Type B pancreatic cell (in vitro differentiated cells): ENCODE measurements around the gene PTX3. TPM values are rescaled to one million over a fixed set of nuclear protein-coding genes. Genes with fewer than 3 reads are reported as not detected.

ENCODE experiments used
- DNase-seq: peaks from one replicate; pipeline ENCODE4 v3.0.0; 2021; ENCODE audit warnings: mixed read lengths; ENCODE audit not compliant: unreplicated experiment; ENCODE audit errors: extremely low spot score
- H3K27ac Mint-ChIP-seq: 2 replicates; pipeline ENCODE4 v1.8.0; 2021; ENCODE audit warnings: mild to moderate bottlenecking, mixed read lengths
- H3K27me3 Mint-ChIP-seq: 2 replicates; pipeline ENCODE4 v1.8.0; 2021; ENCODE audit warnings: mixed read lengths
- H3K36me3 Mint-ChIP-seq: 2 replicates; pipeline ENCODE4 v1.8.0; 2021; ENCODE audit warnings: mixed read lengths
- H3K4me1 Mint-ChIP-seq: one replicate; pipeline ENCODE4 v1.8.0; 2021; ENCODE audit warnings: mixed read lengths; ENCODE audit not compliant: unreplicated experiment
- H3K4me3 Mint-ChIP-seq: 2 replicates; pipeline ENCODE4 v1.8.0; 2021; ENCODE audit warnings: mild to moderate bottlenecking, mixed read lengths
- H3K9me3 Mint-ChIP-seq: 2 replicates; pipeline ENCODE4 v1.8.0; 2021; ENCODE audit warnings: mixed read lengths
- total RNA-seq: library from RNA; stranded (reverse); gene quantifications from 2 replicates; pipeline ENCODE4 v1.2.1, GENCODE V29; 2021; ENCODE audit warnings: low replicate concordance
- TF ChIP-seq, protein P1 (sequence below): fragments of 200-600 bp; sonication (generic); conservative IDR thresholded peaks from 2 replicates; pipeline ENCODE4 v1.5.0; 2021; ENCODE audit warnings: antibody characterized with exemption, mild to moderate bottlenecking

Gene PTX3
- total RNA-seq, 1 donor from 2014 or later = 42.2 TPM

DNA sequence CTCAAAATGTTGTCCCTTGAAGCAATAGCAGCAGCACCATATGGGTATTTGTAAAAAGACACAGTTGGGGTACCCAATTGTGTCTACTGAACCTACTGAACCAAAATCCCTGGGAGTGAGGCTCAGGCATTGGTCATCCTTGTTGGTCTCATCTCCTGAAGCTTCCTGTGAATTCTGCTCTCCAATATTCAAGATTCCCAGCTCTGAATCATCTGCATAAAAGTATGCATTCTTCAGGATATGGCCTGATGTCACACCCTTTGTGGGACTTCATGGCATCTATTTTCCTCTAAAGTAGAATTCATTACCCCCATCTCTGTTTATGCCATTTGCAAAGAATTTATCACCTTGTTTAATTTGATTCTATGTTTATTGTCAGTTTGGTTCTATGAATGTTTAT, 13.3 kb upstream of the PTX3 start:
- Mint-ChIP-seq H3K36me3 (peaks cover 4% of the 10 kb centered on the region), H3K27me3 (no peaks in the 10 kb centered on the region), H3K9me3 (peaks cover 6% of the 10 kb centered on the region), H3K4me3 (no peak overlapping the region), H3K4me1 (no peaks in the 10 kb centered on the region), H3K27ac (no peak overlapping the region)
- TF ChIP-seq, protein P1, sequence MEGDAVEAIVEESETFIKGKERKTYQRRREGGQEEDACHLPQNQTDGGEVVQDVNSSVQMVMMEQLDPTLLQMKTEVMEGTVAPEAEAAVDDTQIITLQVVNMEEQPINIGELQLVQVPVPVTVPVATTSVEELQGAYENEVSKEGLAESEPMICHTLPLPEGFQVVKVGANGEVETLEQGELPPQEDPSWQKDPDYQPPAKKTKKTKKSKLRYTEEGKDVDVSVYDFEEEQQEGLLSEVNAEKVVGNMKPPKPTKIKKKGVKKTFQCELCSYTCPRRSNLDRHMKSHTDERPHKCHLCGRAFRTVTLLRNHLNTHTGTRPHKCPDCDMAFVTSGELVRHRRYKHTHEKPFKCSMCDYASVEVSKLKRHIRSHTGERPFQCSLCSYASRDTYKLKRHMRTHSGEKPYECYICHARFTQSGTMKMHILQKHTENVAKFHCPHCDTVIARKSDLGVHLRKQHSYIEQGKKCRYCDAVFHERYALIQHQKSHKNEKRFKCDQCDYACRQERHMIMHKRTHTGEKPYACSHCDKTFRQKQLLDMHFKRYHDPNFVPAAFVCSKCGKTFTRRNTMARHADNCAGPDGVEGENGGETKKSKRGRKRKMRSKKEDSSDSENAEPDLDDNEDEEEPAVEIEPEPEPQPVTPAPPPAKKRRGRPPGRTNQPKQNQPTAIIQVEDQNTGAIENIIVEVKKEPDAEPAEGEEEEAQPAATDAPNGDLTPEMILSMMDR = no peak
- no peak for DNase-seq

DNA sequence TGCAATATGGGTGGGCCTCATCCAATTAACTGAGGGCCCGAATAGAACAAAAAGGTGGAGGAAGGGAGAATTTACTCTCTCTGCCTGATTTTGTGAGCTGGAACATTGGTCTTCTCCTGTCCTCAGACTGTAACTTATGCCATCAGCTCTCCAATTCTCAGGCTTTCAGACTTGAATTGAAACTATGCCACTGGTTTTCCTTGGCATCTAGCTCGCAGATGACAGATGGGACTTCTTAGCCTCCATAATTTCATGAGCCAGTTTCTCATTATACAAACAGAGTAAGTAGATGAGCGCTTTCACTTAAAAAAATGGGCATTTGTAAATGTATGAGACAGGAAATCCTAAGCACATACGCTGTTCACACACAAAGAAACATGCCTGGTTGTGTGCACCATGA, 8.7 kb upstream of the PTX3 start:
- H3K36me3 Mint-ChIP-seq = peaks cover 4% of the 10 kb centered on the region
- H3K9me3 Mint-ChIP-seq = peaks cover 6% of the 10 kb centered on the region
- no peaks in the 10 kb centered on the region for H3K27me3 Mint-ChIP-seq
- no peak for DNase-seq
- H3K4me3 Mint-ChIP-seq = no peak overlapping the region
- TF ChIP-seq, protein P1 = no peak
- no peaks in the 10 kb centered on the region for H3K4me1 Mint-ChIP-seq
- H3K27ac Mint-ChIP-seq = no peak overlapping the region

DNA sequence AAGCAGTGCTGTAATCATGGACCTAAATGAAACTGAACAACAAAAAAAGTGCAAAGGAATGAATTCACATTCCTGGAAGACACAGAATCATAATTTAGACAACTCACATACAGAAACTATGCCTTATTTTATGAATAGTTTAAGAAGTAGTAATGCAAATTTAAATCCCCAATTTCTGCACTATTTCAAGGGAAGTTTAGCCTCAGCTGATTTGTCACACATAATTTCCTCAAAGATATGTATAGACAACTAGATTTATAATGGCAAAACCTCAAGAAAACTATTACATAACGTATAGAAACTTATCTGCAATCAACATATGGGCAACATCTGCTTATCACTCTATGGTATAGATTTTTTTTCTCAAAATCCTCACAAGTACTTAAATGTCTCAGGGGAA, 7.8 kb upstream of the PTX3 start:
- no peak overlapping the region for H3K4me3 Mint-ChIP-seq
- no peak overlapping the region for H3K27ac Mint-ChIP-seq
- H3K4me1 Mint-ChIP-seq = no peaks in the 10 kb centered on the region
- H3K9me3 Mint-ChIP-seq = peaks cover 6% of the 10 kb centered on the region
- TF ChIP-seq, protein P1 = no peak
- DNase-seq = no peak
- peaks cover 4% of the 10 kb centered on the region for H3K36me3 Mint-ChIP-seq
- peaks cover 5% of the 10 kb centered on the region for H3K27me3 Mint-ChIP-seq

DNA sequence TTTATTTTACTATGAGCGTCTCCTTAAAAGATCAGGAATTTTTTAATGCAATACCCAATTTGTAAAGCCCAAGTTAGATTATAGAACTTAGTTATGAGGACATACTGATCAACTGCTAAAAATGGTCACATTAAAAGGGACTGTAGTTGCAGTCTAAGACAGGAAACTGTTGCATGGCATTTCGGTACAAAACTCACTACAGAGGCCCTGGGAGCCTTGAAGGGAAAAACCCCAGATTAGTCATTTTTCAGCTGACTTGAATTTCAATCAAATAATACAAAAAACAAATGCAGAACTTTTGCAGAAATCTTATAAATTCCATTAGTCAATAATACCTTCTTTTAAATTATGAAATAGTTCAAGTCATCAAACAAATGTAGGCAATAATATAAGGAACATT, 6.9 kb upstream of the PTX3 start:
- peaks cover 5% of the 10 kb centered on the region for H3K27me3 Mint-ChIP-seq

DNA sequence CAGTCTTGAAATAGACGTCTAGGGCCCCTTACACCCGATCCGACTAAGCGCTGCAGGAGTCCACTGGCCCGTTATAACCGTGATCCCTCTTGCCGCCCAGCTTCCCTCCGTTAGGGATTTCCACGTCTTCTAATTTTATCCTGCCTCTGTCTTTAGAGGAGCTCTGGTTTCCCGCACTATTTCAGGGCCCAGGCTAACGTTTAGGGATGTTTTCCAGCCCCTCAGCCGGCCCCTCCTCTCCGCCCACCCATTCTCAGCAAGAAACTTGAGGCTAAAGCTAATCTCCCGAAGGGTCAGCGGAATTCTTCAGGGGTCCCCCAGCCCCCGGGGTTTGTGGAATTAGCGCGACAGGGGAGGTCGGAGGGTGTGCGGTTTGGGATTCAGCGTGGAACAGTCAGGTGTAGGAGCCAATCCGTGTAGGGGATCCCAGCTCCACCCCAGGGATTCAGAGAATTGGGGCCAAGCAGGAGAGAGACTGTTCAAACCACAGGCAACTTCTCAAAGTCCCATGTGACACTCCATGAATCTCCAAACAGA, 1.6 kb downstream of the PTX3 start:
- peaks cover 14% of the 10 kb centered on the region for H3K4me1 Mint-ChIP-seq
- no peaks in the 10 kb centered on the region for H3K9me3 Mint-ChIP-seq
- peaks cover 32% of the 10 kb centered on the region for H3K27me3 Mint-ChIP-seq
- H3K4me3 Mint-ChIP-seq = peak overlapping the region; percentile 87
- peak overlapping the region; percentile 72 for H3K27ac Mint-ChIP-seq
- DNase-seq = no peak
- TF ChIP-seq, protein P1 = no peak
- peaks cover 15% of the 10 kb centered on the region for H3K36me3 Mint-ChIP-seq

More for the DNA sequence above, 6.9 kb upstream of the PTX3 start:
- Mint-ChIP-seq H3K4me3 (no peak overlapping the region), H3K27ac (no peak overlapping the region), H3K4me1 (no peaks in the 10 kb centered on the region), H3K9me3 (peaks cover under 1% of the 10 kb centered on the region), H3K36me3 (peaks cover 4% of the 10 kb centered on the region)
- TF ChIP-seq, protein P1 = no peak
- DNase-seq = no peak
